SKM-1 (cell line): ENCODE measurements around the gene TACC2.

Experiments
- DNase-seq: peaks from one replicate; lab custom pipeline; 2025; ENCODE audit not compliant: unreplicated experiment; lab: John Stamatoyannopoulos, UW

The TACC2 gene

DNA sequence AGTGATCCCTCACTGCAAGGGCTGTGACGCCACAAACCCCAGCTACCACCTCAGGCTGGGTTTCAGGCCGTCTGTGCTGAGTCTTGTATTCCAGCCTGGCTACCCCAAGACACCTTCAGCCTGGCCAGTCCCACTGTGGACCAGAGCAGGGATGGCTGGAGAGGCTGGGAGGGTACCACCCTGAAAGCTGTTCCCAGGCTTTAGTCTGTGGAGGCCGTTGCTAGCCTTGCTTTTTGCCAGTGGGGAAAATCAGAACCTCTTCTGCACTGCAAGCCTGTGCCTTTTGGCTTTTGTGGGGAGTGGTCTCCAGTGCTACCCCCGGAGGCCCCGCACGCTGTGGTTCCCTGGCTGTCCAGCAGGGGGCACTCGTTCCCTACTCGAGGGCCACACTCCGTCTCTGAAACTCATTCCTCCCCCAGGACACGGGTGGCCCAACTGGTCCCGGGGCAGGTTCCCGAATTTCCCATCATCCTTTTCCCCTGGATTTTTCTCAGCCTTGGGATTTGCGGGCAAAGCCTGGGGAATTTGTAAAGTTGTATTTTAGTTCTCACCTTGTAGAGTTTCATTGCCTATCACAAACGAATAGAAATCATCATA, 153.8 kb downstream of the TACC2 start:
- DNase-seq, result no peak

DNA sequence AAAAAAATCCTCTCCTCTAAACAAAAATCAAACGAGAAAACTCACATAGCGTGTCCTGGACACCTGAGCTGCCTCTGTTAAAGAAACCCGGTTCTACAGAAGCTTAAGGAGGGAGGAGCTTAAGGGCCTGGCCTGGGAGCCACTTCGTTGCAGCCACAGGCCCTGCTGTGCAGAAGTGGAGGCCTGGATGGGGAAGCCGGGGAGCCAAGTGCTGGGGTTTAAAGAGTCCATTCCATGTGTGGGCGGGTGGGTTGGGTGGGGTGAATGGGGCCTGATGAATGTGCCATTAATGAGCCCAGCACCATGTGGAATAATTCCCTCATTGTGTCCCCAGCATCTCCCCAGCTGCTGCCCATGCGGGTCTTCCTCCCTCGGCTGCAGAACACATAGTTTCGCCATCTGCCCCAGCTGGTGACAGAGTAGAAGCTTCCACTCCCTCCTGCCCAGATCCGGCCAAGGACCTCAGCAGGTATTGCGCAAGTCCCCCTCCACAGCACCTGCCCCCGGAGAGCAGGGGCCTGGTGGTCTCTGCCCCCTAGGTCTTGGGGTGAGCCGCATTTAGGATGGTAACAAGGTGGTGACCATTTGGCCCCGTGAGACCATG, 154.4 kb downstream of the TACC2 start:
- DNase-seq, result no peak

DNA sequence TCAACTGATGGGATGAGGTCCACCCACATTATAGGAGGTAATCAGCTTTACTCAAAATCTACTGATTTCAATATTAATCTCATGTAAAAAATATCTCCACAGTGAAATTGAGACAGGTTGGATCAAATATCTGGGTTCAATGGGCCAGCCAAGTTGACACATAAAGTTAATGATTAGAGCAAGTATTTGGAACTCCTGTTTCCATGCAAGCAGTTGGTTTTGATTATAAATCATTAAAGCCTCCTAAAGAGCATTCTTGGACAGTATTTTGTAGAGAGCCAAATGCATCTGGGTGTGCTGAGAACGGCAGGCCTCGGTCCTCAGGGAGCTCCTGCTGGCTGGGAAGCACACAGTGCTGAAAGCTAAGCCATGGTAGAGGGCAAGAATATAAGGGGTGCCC, 155.2 kb downstream of the TACC2 start:
- no peak for DNase-seq

DNA sequence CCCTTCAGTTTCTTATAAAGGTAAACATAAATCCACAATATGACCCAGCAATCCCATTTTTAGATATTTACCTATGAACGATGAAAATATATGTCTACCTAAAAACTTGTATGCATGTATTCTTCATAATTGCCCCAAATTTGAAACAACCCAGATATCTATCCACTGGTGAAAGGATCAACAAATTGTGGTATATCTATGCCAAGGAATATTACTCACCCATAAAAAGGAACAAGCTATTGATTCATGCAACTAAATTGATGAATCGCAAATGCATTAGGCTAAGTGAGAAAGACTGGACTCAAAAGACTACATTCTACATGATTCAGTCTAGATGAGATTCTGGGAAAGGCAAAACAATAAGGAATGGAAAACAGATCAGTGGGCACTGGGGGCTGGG, 156.2 kb downstream of the TACC2 start:
- DNase-seq, result no peak

DNA sequence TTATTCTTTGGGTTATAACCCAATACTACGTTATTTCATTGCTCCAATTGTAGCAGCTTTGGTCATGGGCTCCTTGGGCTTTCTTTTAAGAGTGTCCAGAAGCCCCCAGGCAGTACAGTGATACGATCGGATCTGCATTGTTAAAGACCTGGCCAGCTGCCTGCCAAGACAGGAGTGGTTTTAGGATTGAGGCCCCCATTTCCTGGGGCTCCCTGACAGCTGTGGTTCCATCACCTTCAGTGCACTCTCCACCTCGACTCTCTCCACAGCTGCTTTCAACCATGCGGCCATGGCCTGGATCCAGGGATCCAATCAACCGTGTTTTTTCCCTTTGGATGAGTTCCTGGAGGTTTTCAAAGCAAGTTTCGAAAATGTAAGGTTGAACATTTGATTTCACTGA, 158.7 kb downstream of the TACC2 start:
- DNase-seq, result no peak

DNA sequence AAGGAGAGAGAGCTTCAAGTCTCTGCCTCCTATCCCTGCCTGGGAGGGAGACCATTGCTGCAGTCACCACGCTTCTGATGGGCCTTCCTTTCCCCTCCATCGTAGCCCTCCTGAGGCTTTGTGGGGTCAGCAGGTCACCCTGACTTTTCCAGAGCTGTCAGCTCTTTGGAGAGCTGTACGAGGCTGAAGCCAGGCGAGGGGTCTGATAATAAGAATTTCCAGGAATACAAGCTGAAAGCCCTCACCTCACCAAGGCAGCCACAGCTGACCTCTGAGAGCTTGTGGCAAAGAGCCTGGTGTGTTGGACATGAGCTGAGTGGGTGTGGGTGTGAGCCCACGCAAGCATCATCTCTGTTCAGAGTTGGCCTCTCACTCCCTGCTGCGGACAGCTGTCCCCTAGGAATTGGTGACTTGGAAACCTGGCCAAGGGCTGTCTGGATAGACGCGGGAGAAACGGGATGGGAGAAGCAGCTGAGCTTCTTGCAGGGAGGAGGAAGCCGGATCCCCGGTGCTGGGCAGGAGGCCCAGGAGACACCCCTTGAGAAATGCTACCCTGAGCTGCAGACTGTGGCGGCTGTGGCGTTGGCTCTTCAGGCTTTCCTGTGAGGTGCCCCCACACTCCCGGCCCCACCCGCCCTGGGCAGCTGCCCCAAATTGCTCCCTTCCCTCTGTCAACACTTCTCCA, 160.1 kb downstream of the TACC2 start:
- no peak for DNase-seq

DNA sequence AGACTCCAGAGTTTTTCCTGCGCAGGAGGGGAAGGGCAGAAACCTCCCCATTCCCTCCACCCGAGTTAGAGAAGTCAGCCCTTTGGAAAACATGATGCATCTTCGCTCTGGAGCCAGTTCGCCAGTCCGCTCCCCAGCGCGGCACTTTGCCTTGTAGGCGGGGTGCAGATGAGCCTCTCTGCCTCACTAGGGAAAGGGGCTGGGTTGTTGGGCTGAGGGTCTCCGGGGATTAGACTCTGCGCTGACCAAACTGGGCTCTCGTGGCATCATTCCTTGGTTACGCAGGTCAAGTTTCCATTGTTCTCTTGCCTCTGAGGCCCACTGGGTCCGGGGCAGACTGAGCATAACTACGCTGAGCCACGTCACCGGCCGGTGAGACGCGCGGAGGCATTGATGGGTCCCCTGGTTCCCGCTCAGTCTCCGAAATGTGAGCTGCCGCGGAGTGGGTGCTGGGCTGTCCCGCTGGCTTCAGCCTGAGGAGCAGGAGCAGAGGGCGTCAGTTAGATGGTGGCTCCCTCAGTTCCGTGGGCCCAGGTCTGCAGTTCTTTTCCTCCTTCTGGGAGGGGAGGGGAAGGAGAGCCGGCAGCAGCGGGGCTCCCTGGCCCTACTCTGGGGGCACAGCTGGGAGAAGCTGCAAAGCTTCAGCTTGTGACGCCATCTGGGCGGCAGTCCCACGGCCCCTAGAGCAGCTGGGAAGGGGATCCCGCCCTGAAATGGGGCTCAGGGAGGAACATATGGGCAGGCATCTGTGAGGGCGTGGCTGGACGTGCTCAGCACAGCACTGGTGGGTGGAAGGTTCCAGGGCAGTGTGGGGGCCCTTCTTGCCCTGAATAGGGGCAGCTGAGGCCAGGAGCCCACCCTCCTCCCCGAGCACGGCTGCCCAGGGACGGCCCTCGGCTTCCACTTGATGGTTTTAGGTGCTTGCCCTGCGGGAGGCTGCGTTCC, 160.9 kb downstream of the TACC2 start:
- DNase-seq, result no peak

DNA sequence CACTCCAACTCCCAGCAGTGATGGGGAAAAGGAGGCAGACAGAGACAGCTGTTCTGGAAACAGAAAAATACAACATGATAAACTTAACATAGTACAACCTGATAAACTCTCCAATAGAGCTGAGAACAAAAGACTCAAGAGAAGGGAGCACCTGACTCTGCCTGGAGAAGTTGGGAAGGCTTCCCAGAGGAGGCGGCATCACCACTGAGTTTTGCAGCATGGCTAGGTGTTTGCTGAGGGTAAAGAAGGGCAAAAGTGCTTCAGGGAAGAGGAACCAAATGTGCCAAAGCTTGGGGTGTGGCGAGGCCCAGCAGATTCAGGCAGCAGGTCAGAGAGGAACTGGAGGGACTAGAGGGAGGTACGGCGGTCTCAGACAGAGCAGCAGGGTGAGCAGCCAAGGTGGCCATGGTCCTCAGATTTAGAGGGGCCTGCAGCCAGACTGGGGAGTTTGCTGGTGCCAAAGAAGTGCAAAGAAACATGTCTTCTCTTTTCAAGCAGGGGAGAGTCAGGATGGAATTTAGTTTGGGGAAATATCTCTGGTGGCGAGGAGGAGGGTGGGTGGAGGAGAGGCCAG, 162.2 kb downstream of the TACC2 start:
- no peak for DNase-seq

DNA sequence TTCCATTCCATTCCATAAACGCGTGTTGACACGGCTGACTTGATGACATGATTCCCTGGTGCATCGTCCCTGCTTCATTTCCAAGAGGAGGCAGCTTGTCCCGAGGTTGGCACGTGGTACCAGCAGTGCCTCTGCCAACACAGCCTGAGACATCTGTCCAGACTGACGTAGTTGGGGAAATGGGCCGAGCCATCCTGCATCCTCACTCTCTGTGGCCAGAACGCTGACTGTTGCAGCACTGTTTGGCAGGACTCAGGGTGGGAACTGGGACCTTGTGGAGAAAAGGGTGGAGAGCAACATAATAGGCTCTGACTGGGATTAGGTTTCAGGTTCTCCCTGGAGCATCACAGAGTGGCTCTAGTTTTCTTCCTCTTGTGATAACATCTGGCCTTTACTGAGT, 163.6 kb downstream of the TACC2 start:
- no peak for DNase-seq

DNA sequence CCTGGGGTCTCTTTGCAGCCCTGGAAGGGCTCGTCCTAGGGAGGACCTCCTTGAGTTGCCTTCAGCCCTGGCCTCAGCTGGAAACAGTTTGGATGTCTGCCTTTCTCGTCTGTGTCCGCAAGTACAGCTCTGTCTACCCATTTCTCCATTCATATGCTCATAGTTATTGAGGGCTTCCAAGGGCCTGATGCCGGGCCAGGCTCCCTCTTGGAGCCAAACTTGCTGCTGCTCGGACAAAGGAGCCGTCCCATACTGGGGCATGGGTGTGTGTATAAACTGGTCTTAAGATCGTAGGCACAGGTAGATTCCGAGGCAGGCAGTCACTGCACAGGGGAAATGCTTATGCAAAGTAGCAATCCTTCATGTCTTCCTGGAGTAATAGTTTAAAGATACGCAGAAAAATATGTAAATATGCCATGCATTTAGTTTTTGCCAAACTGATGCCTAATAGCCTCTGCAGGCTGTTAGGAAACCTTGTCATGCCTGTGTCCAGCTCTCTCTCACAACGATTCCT, 165.1 kb downstream of the TACC2 start:
- DNase-seq, result no peak

DNA sequence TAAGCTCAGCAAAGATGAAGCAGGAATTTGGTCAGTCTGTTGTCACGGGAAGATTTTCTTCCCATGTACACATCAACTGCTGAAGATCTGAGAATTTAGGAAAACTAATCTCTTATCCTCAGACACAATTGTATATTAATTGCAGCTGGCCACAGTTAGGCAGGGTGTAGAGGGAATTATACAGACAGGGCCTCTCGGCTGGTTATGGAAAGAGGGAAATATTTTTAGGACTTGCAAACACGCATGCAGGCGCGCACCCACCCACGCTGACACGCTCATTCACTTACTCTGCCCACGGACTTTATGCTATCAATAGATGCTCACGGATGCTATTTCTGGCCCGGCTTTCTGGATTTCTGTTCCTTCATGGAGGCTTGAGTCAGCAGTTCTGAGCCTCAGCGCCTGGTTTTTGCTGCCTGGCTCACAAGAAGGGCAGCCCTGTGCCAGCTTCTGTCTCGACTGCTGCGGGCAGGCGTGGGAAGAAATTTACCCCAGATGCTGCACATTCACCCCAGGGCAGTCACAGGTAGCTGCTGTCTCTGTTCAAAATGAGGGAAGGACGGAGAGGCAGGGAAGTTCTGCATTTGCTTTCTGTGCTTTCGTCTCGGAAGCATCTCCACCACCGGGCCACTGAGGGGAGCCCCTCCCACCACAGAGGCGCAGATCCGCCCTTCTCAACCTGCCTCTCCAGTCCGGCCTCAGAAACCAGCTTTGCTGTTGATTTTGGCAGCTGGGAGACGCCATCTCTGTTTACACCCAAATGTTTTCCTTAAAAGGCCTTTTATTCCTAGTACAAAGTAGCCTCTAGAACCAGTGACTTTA, 165.8 kb downstream of the TACC2 start:
- DNase-seq, result no peak

DNA sequence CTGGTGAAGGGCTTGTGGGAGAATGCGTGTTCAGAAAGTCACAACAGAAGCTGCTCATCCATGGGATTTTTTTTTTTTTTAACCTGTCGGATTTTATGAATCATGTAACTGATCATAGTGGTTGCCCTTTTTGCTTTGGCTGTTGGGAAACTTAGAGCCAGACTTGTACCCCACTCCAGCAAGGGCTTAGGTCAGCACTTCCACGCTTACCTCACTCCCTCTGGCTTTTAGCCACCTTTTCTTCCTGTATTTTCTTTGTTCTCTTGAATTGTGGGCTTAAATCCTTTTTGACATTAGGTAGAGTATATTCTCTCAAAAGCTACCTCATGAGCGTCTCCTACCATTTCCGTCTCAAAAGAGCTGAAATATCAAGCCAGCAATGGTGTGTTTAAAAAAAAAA, 168.5 kb downstream of the TACC2 start:
- DNase-seq, result no peak

DNA sequence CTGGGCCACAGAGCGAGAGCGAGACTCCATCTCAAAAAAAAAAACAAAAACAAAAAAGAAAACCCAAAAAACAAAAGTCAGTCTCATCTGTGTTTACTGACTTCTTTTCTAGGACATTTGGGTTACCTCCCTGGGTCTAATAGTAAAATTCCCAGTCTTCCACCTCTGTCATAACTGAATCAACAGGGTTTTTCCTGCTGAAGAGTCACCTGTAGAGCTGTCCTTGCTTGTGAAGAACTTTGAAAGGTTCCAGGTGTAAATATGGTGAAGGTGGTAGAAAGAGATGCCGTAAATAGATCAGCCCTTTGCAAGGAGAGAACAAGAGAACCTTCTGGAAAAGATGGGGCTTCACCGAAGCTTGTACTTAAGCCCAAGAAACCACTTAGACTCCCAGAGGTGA, 169.4 kb downstream of the TACC2 start:
- DNase-seq, result no peak

DNA sequence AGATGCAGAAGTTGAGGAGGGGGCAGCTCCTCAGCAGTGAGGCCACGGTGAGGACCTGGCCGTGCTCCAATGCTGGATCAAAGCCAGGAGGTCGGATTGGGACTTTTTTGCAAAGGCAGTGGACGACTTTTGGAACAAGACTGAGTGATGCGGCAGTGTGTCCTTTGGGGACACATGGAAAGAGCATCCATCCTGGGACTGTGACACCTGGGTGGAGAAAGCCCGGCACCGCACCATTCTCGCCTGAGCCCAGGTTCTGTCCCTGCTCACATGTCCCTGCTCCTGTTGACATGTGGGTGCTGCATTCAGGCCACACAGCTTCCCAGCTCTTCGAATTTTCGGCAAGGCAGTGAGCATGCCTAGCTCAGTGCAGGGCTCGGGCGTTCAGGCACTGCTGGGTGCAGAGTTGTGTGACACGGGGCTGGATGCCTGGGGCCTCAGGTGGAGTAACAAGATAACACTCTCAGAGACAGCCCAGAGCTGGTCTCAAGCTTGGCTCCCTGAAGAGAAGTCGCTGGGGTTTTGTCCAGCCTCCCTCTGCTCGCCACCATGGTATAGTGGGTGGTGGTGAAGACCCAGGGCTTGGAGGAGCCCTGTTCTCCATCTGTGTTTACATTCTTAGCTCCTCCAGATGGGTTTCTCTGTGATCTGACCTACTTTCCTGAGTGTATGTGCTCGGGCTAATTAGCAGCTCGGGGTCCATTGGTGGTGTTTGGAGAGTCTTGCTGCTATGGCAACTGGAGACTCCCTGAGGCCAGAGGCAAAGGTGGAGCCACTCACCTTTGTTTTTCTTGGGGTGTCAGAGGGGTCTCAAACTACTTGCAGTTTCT, 170.4 kb downstream of the TACC2 start:
- no peak for DNase-seq

DNA sequence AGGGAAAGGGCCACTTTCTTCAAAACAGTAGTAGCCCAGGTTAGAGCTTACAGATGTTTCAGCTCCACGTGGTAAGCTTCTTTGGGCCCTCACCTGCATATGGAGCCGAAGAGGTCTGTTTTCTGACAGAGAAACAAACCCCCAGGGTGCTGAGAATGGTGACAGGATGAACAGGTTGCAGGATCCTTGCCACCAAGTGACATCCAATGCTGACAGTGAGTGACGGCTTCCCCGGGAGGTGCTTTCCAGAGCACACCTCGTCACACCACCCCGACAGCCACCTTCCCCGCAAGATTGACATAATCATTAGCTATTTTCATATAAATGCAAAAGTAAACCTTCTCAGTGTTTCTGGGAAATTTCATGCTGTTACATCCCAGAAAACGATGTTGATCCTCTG, 172.8 kb downstream of the TACC2 start:
- DNase-seq, result no peak

DNA sequence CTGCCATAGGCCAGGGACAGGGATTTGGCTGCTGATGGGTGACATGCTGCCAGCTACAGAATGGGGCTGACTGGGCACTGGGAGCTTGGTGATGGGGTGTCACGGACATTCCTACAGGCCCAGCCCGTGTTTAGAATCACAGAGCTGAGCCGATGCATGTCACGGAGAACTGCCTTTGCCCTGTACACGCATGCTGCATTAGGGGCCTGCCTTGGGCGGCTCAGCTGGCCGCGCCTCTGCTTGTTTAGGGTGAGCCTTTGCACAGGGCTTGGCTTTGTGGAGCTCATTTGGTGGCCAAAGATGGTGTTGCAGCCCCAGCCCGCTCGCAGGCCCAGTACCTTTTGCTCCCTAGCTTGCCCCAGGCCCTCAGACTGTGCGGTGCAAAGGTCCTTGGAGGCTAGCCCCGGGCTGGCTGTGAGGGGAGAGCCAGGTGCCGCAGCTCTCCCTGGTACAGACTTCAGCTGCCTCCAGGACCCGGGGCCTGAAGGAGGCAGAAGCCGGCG, 173.8 kb downstream of the TACC2 start:
- no peak for DNase-seq

DNA sequence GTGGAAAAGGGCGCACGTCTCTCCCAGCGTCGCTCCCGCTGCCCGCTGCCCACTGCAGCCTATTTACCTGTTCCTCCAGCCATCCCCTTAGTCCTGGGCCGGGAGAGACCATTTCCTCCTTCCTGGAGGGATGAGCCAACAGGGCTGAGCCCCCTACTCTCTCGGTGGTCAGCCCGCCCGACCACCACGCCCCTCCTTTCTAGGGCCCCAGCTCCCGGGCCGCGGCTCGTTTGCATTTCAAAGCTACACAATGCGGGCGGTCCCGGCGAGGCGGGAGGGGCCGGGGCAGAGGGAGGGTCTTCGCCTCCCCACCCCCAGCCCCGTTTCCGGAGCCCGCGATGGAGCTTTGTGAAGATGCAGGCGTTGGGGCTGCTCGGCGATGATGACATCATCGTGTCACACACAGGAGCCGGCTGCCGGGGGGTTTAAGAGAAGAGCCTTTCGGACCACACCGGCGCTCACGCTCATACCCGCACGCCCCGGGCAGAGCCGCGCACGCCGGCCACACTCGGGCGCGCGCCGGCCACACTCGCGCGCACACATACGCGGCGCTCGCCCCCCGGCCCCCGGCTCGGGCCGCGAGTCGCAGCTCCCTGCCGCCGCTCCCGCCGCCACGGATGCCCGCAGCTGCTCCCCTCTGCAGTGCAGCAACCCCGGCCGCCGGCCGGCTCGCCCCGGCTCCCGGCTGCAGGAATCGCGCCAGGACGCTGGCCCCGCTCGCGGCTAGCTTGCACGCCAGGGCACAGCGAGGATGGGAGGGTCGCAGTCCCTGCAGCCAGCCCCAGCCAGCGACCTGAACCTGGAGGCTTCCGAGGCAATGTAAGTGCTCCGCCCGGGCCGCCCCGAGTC, 174.4 kb downstream of the TACC2 start:
- no peak for DNase-seq

DNA sequence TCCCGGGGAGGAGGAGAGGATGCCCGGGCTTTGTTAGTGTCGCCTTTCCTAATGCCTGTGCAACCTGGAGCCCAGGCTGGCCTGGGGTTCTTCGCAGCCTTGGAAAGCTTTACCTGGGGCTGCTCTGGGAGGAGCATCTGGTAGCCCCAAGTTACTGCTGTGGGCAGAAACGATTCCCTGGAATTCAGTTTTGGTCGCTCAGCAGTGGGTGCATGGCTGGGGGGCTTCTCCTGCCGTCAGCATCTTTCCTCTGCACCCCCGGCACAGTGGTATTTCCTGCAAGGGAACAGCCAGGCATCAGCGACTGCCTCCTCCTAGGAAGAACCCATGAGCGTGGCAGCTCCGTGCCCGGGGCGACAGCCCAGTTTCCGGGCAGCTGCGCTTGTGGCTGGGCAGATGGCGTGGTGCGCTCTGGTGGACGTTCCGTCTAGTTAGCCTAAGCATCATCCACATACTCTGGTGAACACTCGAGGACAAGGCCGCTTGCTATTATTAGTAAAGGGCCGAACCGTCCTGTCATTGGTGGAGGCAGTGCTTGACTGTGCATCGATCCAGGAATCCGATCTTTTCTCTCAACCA, 175.1 kb downstream of the TACC2 start:
- DNase-seq, result no peak
